H1 (cell line): ENCODE results near the gene ZBTB40.

Experiments
- CREB1 ChIP-seq: IDR thresholded peaks from 2 replicates; pipeline ENCODE4 v1.6.1; 2012; ENCODE audit warnings: inconsistent platforms
- POLR2A ChIP-seq, 2 experiments: IDR thresholded peaks; 1 replicate in 1 of 2; 2 replicates in 1 of 2; pipeline ENCODE4 v1.6.1; 2011; ENCODE audit warnings: low read depth in 2 of 2, low read length in 2 of 2, mild to moderate bottlenecking in 2 of 2; ENCODE audit errors: control extremely low read depth in 1 of 2
- POLR2AphosphoS5 ChIP-seq: IDR thresholded peaks from 2 replicates; pipeline ENCODE4 v1.6.1; 2011; ENCODE audit warnings: low read depth, low read length
- RAD21 ChIP-seq, 2 experiments: IDR thresholded peaks in 1 of 2; conservative IDR thresholded peaks in 1 of 2; 2 replicates each; pipeline ENCODE4 v1.6.1; 2011; ENCODE audit warnings: low read depth in 2 of 2, low read length in 2 of 2, improper control_type of control experiment in 1 of 2, inconsistent platforms in 1 of 2, mild to moderate bottlenecking in 1 of 2, moderate library complexity in 1 of 2
- SUZ12 ChIP-seq: fragments of 200-600 bp; sonication (generic); IDR thresholded peaks from 2 replicates; pipeline ENCODE4 v1.6.1; 2012; ENCODE audit warnings: mild to moderate bottlenecking, inconsistent platforms, low read length, moderate library complexity, mixed read lengths
- TF ChIP-seq, protein P1 (sequence below), 3 experiments: IDR thresholded peaks; 1 replicate in 2 of 3; 2 replicates in 1 of 3; pipeline versions ENCODE4 v1.5.1 to v1.6.1; 2011; ENCODE audit warnings: low read length in 3 of 3, mild to moderate bottlenecking in 3 of 3, inconsistent platforms in 2 of 3, low read depth in 1 of 3, moderate library complexity in 1 of 3; ENCODE audit not compliant: insufficient read depth in 1 of 3; ENCODE audit errors: control extremely low read depth in 1 of 3

DNA sequence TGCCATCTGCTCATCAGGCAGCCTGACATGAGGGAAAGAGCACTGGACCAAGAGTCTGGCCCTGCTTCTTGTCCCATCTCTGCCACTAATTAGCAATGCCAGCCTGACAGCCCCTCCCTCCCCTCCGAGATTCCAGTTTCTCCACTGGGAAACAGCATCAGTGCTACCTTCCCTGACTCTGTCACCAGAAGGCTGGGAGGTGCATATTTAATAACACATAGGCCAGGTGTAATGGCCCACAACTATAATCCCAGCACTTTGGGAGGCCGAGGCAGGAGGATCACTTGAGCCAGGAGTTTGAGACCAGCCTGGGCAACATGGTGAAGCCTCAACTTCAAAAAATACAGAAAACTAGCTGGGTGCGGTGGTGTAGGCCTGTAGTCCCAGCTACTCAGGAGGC lies 41.2 kb upstream of the ZBTB40 start:
- TF ChIP-seq POLR2A (IDR thresholded peaks at IDR 0.05; ENCODE audit: control extremely low read depth in 1 of 2, low read depth in 2 of 2, low read length in 2 of 2) (no peak), CREB1 (no peak), POLR2AphosphoS5 (no peak), SUZ12 (no peak), RAD21 (IDR thresholded peaks at IDR 0.05 in 1 of 2, conservative IDR thresholded peaks at IDR 0.05 in 1 of 2; ENCODE audit: low read depth in 2 of 2, low read length in 2 of 2) (no peak)
- TF ChIP-seq, protein P1, sequence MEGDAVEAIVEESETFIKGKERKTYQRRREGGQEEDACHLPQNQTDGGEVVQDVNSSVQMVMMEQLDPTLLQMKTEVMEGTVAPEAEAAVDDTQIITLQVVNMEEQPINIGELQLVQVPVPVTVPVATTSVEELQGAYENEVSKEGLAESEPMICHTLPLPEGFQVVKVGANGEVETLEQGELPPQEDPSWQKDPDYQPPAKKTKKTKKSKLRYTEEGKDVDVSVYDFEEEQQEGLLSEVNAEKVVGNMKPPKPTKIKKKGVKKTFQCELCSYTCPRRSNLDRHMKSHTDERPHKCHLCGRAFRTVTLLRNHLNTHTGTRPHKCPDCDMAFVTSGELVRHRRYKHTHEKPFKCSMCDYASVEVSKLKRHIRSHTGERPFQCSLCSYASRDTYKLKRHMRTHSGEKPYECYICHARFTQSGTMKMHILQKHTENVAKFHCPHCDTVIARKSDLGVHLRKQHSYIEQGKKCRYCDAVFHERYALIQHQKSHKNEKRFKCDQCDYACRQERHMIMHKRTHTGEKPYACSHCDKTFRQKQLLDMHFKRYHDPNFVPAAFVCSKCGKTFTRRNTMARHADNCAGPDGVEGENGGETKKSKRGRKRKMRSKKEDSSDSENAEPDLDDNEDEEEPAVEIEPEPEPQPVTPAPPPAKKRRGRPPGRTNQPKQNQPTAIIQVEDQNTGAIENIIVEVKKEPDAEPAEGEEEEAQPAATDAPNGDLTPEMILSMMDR (IDR thresholded peaks at IDR 0.05; ENCODE audit: control extremely low read depth in 1 of 3, insufficient read depth in 1 of 3, low read depth in 1 of 3, low read length in 3 of 3), result no peak
